GM23338 (cell line): ENCODE measurements around the gene ZNF546. TPM values are rescaled to one million over a fixed set of nuclear protein-coding genes. Genes with fewer than 3 reads are reported as not detected.

ENCODE experiments used
- ATAC-seq: fragments of 200-7000 bp; cut with Tn5 transposase; 3 replicates; pipeline ENCODE4 v1.9.1; 2020
- DNase-seq: peaks from one replicate; pipeline ENCODE4 v3.0.0-alpha.2; 2015; ENCODE audit warnings: low spot score
- H2AFZ ChIP-seq: fragments of 200-600 bp; sonication (generic); 2 replicates; pipeline ENCODE4 v1.8.0; 2016; ENCODE audit warnings: antibody characterized with exemption, mild to moderate bottlenecking, moderate library complexity
- H3F3A ChIP-seq: fragments of 200-600 bp; sonication (generic); replicated peaks from 2 replicates; pipeline ENCODE4 v1.8.0; 2017; ENCODE audit warnings: antibody characterized with exemption, mixed run types, low read depth
- H3K27ac ChIP-seq: fragments of 200-600 bp; sonication (generic); 2 replicates; pipeline ENCODE4 v1.6.1; 2016; ENCODE audit warnings: low read depth
- H3K27me3 ChIP-seq: fragments of 200-600 bp; sonication (generic); 2 replicates; pipeline ENCODE4 v1.8.0; 2016; ENCODE audit warnings: mild to moderate bottlenecking, mixed run types, moderate library complexity; ENCODE audit not compliant: insufficient read depth
- H3K36me3 ChIP-seq: fragments of 200-600 bp; sonication (generic); 2 replicates; pipeline ENCODE4 v1.8.0; 2016; ENCODE audit warnings: mild to moderate bottlenecking; ENCODE audit not compliant: insufficient read depth
- H3K4me1 ChIP-seq: fragments of 200-600 bp; sonication (generic); 2 replicates; pipeline ENCODE4 v1.8.0; 2016; ENCODE audit warnings: mild to moderate bottlenecking, moderate library complexity; ENCODE audit not compliant: insufficient read depth
- H3K4me2 ChIP-seq: fragments of 200-600 bp; sonication (generic); 2 replicates; pipeline ENCODE4 v1.7.1; 2017; ENCODE audit warnings: mixed run types
- H3K4me3 ChIP-seq: fragments of 200-600 bp; sonication (generic); 2 replicates; pipeline ENCODE4 v1.6.1; 2016; ENCODE audit warnings: mixed run types
- H3K79me2 ChIP-seq: fragments of 200-600 bp; sonication (generic); replicated peaks from 2 replicates; pipeline ENCODE4 v1.8.0; 2017; ENCODE audit warnings: mild to moderate bottlenecking; ENCODE audit not compliant: insufficient read depth
- H3K9me2 ChIP-seq: fragments of 200-600 bp; sonication (generic); 2 replicates; pipeline ENCODE4 v1.8.0; 2017; ENCODE audit not compliant: insufficient read depth
- H4K20me1 ChIP-seq: fragments of 200-600 bp; sonication (generic); replicated peaks from 2 replicates; pipeline ENCODE4 v1.8.0; 2017; ENCODE audit warnings: mild to moderate bottlenecking; ENCODE audit not compliant: insufficient read depth
- H3K27ac Mint-ChIP-seq: 2 replicates; pipeline ENCODE4 v1.8.0; 2020; ENCODE audit warnings: inconsistent platforms, mild to moderate bottlenecking, moderate library complexity, mixed read lengths
- H3K27me3 Mint-ChIP-seq: 3 replicates; pipeline ENCODE4 v1.8.0; 2022; ENCODE audit warnings: low read depth, mild to moderate bottlenecking, moderate library complexity, mixed read lengths, inconsistent platforms; ENCODE audit not compliant: insufficient read depth, poor library complexity
- H3K36me3 Mint-ChIP-seq: 3 replicates; pipeline ENCODE4 v1.8.0; 2021; ENCODE audit warnings: low read depth, mild to moderate bottlenecking, inconsistent platforms, moderate library complexity, mixed read lengths
- H3K4me1 Mint-ChIP-seq: 3 replicates; pipeline ENCODE4 v1.8.0; 2020; ENCODE audit warnings: mild to moderate bottlenecking, inconsistent platforms, mixed read lengths
- H3K4me3 Mint-ChIP-seq: 3 replicates; pipeline ENCODE4 v1.8.0; 2021; ENCODE audit warnings: moderate library complexity, mild to moderate bottlenecking, inconsistent platforms, mixed read lengths
- H3K9me3 Mint-ChIP-seq: 3 replicates; pipeline ENCODE4 v1.8.0; 2020; ENCODE audit warnings: moderate library complexity, mild to moderate bottlenecking, inconsistent platforms, mixed read lengths
- ETS1 ChIP-seq: IDR thresholded peaks from 2 replicates; pipeline ENCODE4 v1.6.1; 2016; ENCODE audit warnings: antibody characterized with exemption
- EZH2 ChIP-seq: fragments of 200-600 bp; sonication (generic); IDR thresholded peaks from one replicate; pipeline ENCODE4 v1.8.0; 2017; ENCODE audit warnings: antibody characterized with exemption, mild to moderate bottlenecking, low read depth; ENCODE audit not compliant: unreplicated experiment
- EZH2phosphoT487 ChIP-seq: fragments of 200-600 bp; sonication (generic); IDR thresholded peaks from one replicate; pipeline ENCODE4 v1.8.1; 2018; ENCODE audit warnings: antibody characterized with exemption; ENCODE audit not compliant: unreplicated experiment
- JUNB ChIP-seq: IDR thresholded peaks from one replicate; pipeline ENCODE4 v1.6.1; 2016; ENCODE audit warnings: antibody characterized with exemption; ENCODE audit not compliant: unreplicated experiment
- POLR2AphosphoS5 ChIP-seq: IDR thresholded peaks from 2 replicates; pipeline ENCODE4 v1.6.1; 2016; ENCODE audit warnings: antibody characterized with exemption, low read depth
- REST ChIP-seq: IDR thresholded peaks from one replicate; pipeline ENCODE4 v1.6.1; 2018; ENCODE audit warnings: antibody characterized with exemption; ENCODE audit not compliant: unreplicated experiment
- STAT1 ChIP-seq: IDR thresholded peaks from one replicate; pipeline ENCODE4 v1.6.1; 2016; ENCODE audit warnings: antibody characterized with exemption; ENCODE audit not compliant: unreplicated experiment
- ZNF114 ChIP-seq: fragments of 250-450 bp; sonication (Bioruptor Pico); IDR thresholded peaks from 2 replicates; pipeline ENCODE4 v1.5.0; 2020; ENCODE audit warnings: mild to moderate bottlenecking, moderate library complexity
- ZNF331 ChIP-seq: fragments of 250-450 bp; sonication (Bioruptor Pico); IDR thresholded peaks from 2 replicates; pipeline ENCODE4 v1.5.0; 2020; ENCODE audit warnings: low read depth, mild to moderate bottlenecking, moderate library complexity
- polyA plus RNA-seq: library from polyadenylated mRNA; unstranded; fragments of >200 nt; fragmentation: Nextera tagmentation; extraction: Ambion mirVana; gene quantifications from 2 replicates; pipeline ENCODE4 v1.2.1, GENCODE V29; 2016
- total RNA-seq: library from RNA; depleted of rRNA; stranded (reverse); fragments of >200 nt; shearing (Covaris generic); gene quantifications from 2 replicates; pipeline ENCODE4 v1.2.3, GENCODE V29; 2014
- TF ChIP-seq, protein P1 (sequence below): fragments of 250-450 bp; sonication (Bioruptor Pico); IDR thresholded peaks from 2 replicates; pipeline ENCODE4 v1.5.0; 2020; ENCODE audit warnings: mild to moderate bottlenecking, moderate library complexity

The ZNF546 gene
- total and polyA plus RNA-seq, 2 experiments from 2014 or later, result 0.38 to 0.95 TPM

DNA sequence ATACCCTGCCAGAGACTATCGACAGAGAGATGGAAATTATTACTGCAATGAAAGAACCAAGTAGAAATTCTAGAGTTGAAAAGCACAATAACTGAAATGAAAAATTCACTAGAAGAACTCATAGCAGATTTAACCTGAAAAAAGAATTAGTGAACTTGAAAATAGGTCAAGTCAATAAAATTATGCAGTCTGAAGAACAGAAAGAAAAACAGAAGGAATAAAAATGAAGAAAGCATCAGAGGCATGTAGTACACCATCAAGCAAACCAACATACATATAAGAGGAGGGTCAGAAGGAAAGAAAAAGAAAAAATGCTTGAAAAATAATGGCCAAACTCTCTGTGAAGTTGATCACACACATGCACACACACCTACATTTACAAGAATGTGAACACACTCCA lies 62.8 kb downstream of the ZNF546 start (continued):
- no peak for TF ChIP-seq POLR2AphosphoS5
- TF ChIP-seq JUNB, result no peak
- no peak for TF ChIP-seq ZNF114 (CRISPR knock-in tag)
- TF ChIP-seq EZH2phosphoT487, result no peak
- TF ChIP-seq, protein P1, sequence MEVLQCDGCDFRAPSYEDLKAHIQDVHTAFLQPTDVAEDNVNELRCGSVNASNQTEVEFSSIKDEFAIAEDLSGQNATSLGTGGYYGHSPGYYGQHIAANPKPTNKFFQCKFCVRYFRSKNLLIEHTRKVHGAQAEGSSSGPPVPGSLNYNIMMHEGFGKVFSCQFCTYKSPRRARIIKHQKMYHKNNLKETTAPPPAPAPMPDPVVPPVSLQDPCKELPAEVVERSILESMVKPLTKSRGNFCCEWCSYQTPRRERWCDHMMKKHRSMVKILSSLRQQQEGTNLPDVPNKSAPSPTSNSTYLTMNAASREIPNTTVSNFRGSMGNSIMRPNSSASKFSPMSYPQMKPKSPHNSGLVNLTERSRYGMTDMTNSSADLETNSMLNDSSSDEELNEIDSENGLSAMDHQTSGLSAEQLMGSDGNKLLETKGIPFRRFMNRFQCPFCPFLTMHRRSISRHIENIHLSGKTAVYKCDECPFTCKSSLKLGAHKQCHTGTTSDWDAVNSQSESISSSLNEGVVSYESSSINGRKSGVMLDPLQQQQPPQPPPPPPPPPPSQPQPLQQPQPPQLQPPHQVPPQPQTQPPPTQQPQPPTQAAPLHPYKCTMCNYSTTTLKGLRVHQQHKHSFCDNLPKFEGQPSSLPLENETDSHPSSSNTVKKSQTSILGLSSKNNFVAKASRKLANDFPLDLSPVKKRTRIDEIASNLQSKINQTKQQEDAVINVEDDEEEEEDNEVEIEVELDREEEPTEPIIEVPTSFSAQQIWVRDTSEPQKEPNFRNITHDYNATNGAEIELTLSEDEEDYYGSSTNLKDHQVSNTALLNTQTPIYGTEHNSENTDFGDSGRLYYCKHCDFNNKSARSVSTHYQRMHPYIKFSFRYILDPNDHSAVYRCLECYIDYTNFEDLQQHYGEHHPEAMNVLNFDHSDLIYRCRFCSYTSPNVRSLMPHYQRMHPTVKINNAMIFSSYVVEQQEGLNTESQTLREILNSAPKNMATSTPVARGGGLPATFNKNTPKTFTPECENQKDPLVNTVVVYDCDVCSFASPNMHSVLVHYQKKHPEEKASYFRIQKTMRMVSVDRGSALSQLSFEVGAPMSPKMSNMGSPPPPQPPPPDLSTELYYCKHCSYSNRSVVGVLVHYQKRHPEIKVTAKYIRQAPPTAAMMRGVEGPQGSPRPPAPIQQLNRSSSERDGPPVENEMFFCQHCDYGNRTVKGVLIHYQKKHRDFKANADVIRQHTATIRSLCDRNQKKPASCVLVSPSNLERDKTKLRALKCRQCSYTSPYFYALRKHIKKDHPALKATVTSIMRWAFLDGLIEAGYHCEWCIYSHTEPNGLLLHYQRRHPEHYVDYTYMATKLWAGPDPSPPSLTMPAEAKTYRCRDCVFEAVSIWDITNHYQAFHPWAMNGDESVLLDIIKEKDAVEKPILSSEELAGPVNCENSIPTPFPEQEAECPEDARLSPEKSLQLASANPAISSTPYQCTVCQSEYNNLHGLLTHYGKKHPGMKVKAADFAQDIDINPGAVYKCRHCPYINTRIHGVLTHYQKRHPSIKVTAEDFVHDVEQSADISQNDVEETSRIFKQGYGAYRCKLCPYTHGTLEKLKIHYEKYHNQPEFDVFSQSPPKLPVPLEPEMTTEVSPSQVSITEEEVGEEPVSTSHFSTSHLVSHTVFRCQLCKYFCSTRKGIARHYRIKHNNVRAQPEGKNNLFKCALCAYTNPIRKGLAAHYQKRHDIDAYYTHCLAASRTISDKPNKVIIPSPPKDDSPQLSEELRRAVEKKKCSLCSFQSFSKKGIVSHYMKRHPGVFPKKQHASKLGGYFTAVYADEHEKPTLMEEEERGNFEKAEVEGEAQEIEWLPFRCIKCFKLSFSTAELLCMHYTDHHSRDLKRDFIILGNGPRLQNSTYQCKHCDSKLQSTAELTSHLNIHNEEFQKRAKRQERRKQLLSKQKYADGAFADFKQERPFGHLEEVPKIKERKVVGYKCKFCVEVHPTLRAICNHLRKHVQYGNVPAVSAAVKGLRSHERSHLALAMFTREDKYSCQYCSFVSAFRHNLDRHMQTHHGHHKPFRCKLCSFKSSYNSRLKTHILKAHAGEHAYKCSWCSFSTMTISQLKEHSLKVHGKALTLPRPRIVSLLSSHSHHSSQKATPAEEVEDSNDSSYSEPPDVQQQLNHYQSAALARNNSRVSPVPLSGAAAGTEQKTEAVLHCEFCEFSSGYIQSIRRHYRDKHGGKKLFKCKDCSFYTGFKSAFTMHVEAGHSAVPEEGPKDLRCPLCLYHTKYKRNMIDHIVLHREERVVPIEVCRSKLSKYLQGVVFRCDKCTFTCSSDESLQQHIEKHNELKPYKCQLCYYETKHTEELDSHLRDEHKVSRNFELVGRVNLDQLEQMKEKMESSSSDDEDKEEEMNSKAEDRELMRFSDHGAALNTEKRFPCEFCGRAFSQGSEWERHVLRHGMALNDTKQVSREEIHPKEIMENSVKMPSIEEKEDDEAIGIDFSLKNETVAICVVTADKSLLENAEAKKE (CRISPR knock-in tag), result no peak
- no peak for TF ChIP-seq ETS1

DNA sequence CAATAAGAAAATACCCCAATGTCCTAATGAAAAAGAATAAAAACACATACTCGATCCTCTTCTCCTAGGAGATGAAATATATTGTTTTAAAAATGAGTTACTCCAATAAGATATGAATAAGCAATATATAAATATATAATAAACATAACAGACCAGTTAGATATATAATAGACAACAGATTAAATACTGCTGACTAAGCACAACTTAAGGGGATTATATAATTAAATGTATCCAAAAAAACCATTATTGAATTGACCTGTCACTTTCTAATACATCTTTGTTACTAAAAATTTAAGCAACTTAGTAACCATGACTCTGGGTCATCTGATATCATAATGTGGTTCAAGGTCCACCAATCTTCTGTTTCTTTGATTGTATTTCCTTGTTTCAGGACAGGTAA lies 73.2 kb downstream of the ZNF546 start:
- Histone ChIP-seq H3K27me3 (no peaks in the 10 kb centered on the region), H3K4me1 (no peaks in the 10 kb centered on the region), H3F3A (no peaks in the 10 kb centered on the region), H3K9me2 (no peaks in the 10 kb centered on the region; the same call in 1 of the 2 replicates), H3K4me3 (no peak overlapping the region), H2AFZ (no peak overlapping the region), H3K27ac (no peak overlapping the region), H4K20me1 (no peaks in the 10 kb centered on the region), H3K4me2 (no peak overlapping the region), H3K79me2 (no peaks in the 10 kb centered on the region), H3K36me3 (peaks cover 15% of the 10 kb centered on the region; the same call in 1 of the 2 replicates)
- no peak overlapping the region for H3K27ac Mint-ChIP-seq
- no peaks in the 10 kb centered on the region for H3K27me3 Mint-ChIP-seq
- peaks cover 67% of the 10 kb centered on the region for H3K9me3 Mint-ChIP-seq
- DNase-seq (no peak), ATAC-seq (no peak)
- peaks cover 71% of the 10 kb centered on the region for H3K36me3 Mint-ChIP-seq
- H3K4me3 Mint-ChIP-seq, result no peak overlapping the region
- no peaks in the 10 kb centered on the region for H3K4me1 Mint-ChIP-seq
- TF ChIP-seq JUNB, result no peak
- TF ChIP-seq EZH2phosphoT487, result no peak
- no peak for TF ChIP-seq POLR2AphosphoS5
- TF ChIP-seq STAT1, result no peak
- TF ChIP-seq ZNF331 (CRISPR knock-in tag), result no peak
- no peak for TF ChIP-seq REST
- no peak for TF ChIP-seq ETS1
- TF ChIP-seq ZNF114 (CRISPR knock-in tag), result no peak
- TF ChIP-seq EZH2, result no peak
